ENCODE data around the gene FRMD3.
A peak's percentile ranks its signal among the peaks of the same experiment; 100 is the strongest.

The FRMD3 gene

GRCh38 chr9:83456226-83456625 is 82.0 kb downstream of the FRMD3 start:
- no peaks in the 10 kb centered on the region for H3K27me3 ChIP-seq (ENCODE audit: control insufficient read depth, insufficient read depth, low read length)
- no peak overlapping the region for H3K4me3 ChIP-seq (ENCODE audit: low read depth, low read length)
- H3K4me1 ChIP-seq: no peaks in the 10 kb centered on the region
- no peaks in the 10 kb centered on the region for H3K9me3 ChIP-seq (ENCODE audit: control insufficient read depth, low read length)
- H2AFZ ChIP-seq: no peak overlapping the region
- H3K4me2 ChIP-seq (ENCODE audit: low read length): no peak overlapping the region
- no peak overlapping the region for H3K27ac ChIP-seq
- H3K79me2 ChIP-seq: peaks cover 30% of the 10 kb centered on the region
- no peak overlapping the region for H3K9ac ChIP-seq
- no peaks in the 10 kb centered on the region for H3K36me3 ChIP-seq (ENCODE audit: control insufficient read depth, insufficient read depth, low read length)
- no peak for TF ChIP-seq CTCF (IDR thresholded peaks at IDR 0.05)

- no peak overlapping the region for H2AFZ ChIP-seq
- no peaks in the 10 kb centered on the region for H3K36me3 ChIP-seq (ENCODE audit: control insufficient read depth, insufficient read depth, low read length)
- no peak overlapping the region for H3K4me2 ChIP-seq (ENCODE audit: low read length)
- no peak overlapping the region for H3K9ac ChIP-seq
- H3K79me2 ChIP-seq: peaks cover 18% of the 10 kb centered on the region
- peaks cover 3% of the 10 kb centered on the region for H3K4me1 ChIP-seq
- H3K27ac ChIP-seq: no peak overlapping the region
- no peak for TF ChIP-seq CTCF (IDR thresholded peaks at IDR 0.05)
- no peak overlapping the region for H3K4me3 ChIP-seq (ENCODE audit: low read depth, low read length)
- no peaks in the 10 kb centered on the region for H3K27me3 ChIP-seq (ENCODE audit: control insufficient read depth, insufficient read depth, low read length)
- H3K9me3 ChIP-seq (ENCODE audit: control insufficient read depth, low read length): no peaks in the 10 kb centered on the region
Measured at GRCh38 chr9:83454076-83454475, 84.1 kb downstream of the FRMD3 start.

GRCh38 chr9:83451308-83451707 is 86.9 kb downstream of the FRMD3 start:
- Histone ChIP-seq H3K4me2 (ENCODE audit: low read length) (no peak overlapping the region), H2AFZ (no peak overlapping the region), H3K36me3 (ENCODE audit: control insufficient read depth, insufficient read depth, low read length) (no peaks in the 10 kb centered on the region), H3K27ac (no peak overlapping the region), H3K4me1 (peaks cover 8% of the 10 kb centered on the region), H3K9ac (no peak overlapping the region), H3K4me3 (ENCODE audit: low read depth, low read length) (no peak overlapping the region), H3K79me2 (peaks cover 32% of the 10 kb centered on the region), H3K9me3 (ENCODE audit: control insufficient read depth, low read length) (no peaks in the 10 kb centered on the region), H3K27me3 (ENCODE audit: control insufficient read depth, insufficient read depth, low read length) (no peaks in the 10 kb centered on the region)
- TF ChIP-seq CTCF (IDR thresholded peaks at IDR 0.05): no peak

GRCh38 chr9:83449983-83450382 is 88.2 kb downstream of the FRMD3 start:
- Histone ChIP-seq H3K36me3 (ENCODE audit: control insufficient read depth, insufficient read depth, low read length) (no peaks in the 10 kb centered on the region), H3K79me2 (peaks cover 29% of the 10 kb centered on the region), H3K27me3 (ENCODE audit: control insufficient read depth, insufficient read depth, low read length) (no peaks in the 10 kb centered on the region), H3K9me3 (ENCODE audit: control insufficient read depth, low read length) (no peaks in the 10 kb centered on the region), H3K4me2 (ENCODE audit: low read length) (no peak overlapping the region), H2AFZ (no peak overlapping the region), H3K9ac (no peak overlapping the region), H3K4me3 (ENCODE audit: low read depth, low read length) (no peak overlapping the region), H3K4me1 (peaks cover 15% of the 10 kb centered on the region), H3K27ac (no peak overlapping the region)
- no peak for TF ChIP-seq CTCF (IDR thresholded peaks at IDR 0.05)

- peak overlapping the region; percentile 53 for H3K27ac ChIP-seq
- no peak overlapping the region for H2AFZ ChIP-seq
- no peak for TF ChIP-seq CTCF (IDR thresholded peaks at IDR 0.05)
- H3K9ac ChIP-seq: no peak overlapping the region
- no peak overlapping the region for H3K4me2 ChIP-seq (ENCODE audit: low read length)
- H3K79me2 ChIP-seq: peaks cover 24% of the 10 kb centered on the region
- no peaks in the 10 kb centered on the region for H3K36me3 ChIP-seq (ENCODE audit: control insufficient read depth, insufficient read depth, low read length)
- peaks cover 21% of the 10 kb centered on the region for H3K4me1 ChIP-seq
- H3K4me3 ChIP-seq (ENCODE audit: low read depth, low read length): no peak overlapping the region
- no peaks in the 10 kb centered on the region for H3K27me3 ChIP-seq (ENCODE audit: control insufficient read depth, insufficient read depth, low read length)
- H3K9me3 ChIP-seq (ENCODE audit: control insufficient read depth, low read length): no peaks in the 10 kb centered on the region
Measured at GRCh38 chr9:83449166-83449565, 89.0 kb downstream of the FRMD3 start.
